ENCODE results near the gene SGCB.

- TF ChIP-seq EZH2 (IDR thresholded peaks at IDR 0.05; ENCODE audit: low read depth), result no peak
- no peak for TF ChIP-seq CTCF (conservative IDR thresholded peaks at IDR 0.05)
Measured at GRCh38 chr4:51998837-51999236, 39.3 kb downstream of the SGCB start.

All from PC-9 (cell line).